Large intestine (tissue), 3 donors: ENCODE data around the gene USP36. TPM values are rescaled to one million over a fixed set of nuclear protein-coding genes. Genes with fewer than 3 reads are reported as not detected.
A peak's percentile ranks its signal among the peaks of the same experiment; 100 is the strongest.
"Not testable (repeated sequence)": the region's sequence is repeated elsewhere in the genome, so short reads cannot be mapped to it uniquely, and the experiment has no call there.

Source experiments
- DNase-seq, 2 donors: peaks; one replicate each; pipeline versions ENCODE4 v3.0.0 to v3.0.0-alpha.2; 2013
- H3K27ac ChIP-seq: one replicate; pipeline ENCODE4 v1.5.1; 2013; ENCODE audit warnings: low read length
- H3K27me3 ChIP-seq: 2 replicates; pipeline ENCODE4 v1.6.1; 2013; ENCODE audit warnings: low read length; ENCODE audit not compliant: control insufficient read depth, insufficient read depth
- H3K36me3 ChIP-seq: 2 replicates; pipeline ENCODE4 v1.6.1; 2013; ENCODE audit warnings: low read length; ENCODE audit not compliant: control insufficient read depth, insufficient read depth
- H3K4me1 ChIP-seq: one replicate; pipeline ENCODE4 v1.6.1; 2013; ENCODE audit warnings: low read length; ENCODE audit not compliant: control insufficient read depth, insufficient read depth
- H3K4me3 ChIP-seq: one replicate; pipeline ENCODE4 v1.5.1; 2013; ENCODE audit warnings: low read length
- H3K9me3 ChIP-seq: one replicate; pipeline ENCODE4 v1.6.1; 2013; ENCODE audit warnings: mild to moderate bottlenecking, low read depth, low read length, moderate library complexity; ENCODE audit not compliant: control insufficient read depth
- WGBS: methylation state at CpG from one replicate; pipeline ENCODE4 v1.1.5; 2013; ENCODE audit warnings: low lambda C conversion rate; ENCODE audit not compliant: insufficient coverage; 5-methylcytosine and 5-hydroxymethylcytosine counted together
- polyA plus RNA-seq: library from polyadenylated mRNA; unstranded; fragments of 120-200 nt; gene quantifications from one replicate; pipeline ENCODE4 v1.2.1, GENCODE V29; 2013

USP36 gene
- polyA plus RNA-seq, 1 donor, result 49.0 TPM

DNA sequence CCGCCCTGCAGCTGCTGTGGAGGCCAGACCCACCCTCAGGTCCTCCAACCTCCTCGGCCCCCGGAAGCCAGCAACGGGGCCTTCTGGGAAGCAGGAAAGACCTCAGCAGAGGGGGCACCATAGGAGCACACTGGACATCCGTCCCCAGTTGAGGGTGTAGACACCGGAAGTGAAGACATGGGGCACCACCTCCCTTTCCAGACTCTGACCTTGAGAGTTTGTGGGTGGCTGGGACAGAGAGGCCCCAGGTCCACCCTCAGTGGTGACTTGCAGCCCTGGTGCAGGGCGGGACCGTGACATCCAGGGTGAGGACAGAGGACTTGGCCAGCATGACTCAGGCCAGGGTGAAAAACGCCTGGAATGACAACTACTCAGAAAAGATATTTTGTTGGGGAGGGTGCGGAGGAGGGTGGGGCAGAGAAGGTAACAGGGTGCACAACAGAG is 42.5 kb upstream of the USP36 start:
- peaks cover 23% of the 10 kb centered on the region for H3K4me1 ChIP-seq
- no peaks in the 10 kb centered on the region for H3K27me3 ChIP-seq
- H3K36me3 ChIP-seq, result no peaks in the 10 kb centered on the region
- DNase-seq, result peak; percentile 90 to 93
- H3K9me3 ChIP-seq, result no peaks in the 10 kb centered on the region
- WGBS, result no CpG with 5 or more reads among the region's 10 CpGs
- H3K27ac ChIP-seq, result peak overlapping the region; percentile 87
- no peak overlapping the region for H3K4me3 ChIP-seq

DNA sequence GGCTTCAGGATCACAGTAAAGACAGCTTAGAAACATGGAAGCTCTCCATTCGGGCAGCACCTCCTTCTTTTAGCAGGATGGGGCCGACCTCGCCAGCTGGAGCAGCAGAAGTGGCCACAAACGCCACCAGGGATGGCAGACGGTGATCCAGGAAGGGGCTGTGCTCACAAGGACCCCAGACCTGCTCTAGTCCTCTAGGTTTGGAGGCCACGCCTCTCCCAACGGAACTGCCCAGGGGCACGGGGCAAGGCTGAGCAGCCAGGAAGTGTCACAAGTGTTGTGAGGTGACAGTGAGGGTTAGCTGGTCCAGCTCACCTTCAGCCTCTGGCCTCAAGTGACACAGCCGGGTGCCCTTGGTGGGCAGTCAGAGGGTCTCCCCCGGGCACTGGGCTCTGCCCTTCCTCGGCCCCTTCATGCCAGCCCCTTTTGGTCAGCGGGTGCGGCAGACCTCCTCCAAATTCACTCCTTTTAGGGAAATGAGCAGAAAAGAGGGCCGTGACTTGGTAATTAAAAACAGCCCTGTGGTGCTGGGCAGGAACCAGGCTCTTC is 42.0 kb upstream of the USP36 start:
- no peaks in the 10 kb centered on the region for H3K36me3 ChIP-seq
- H3K4me3 ChIP-seq, result no peak overlapping the region
- H3K27me3 ChIP-seq, result no peaks in the 10 kb centered on the region
- H3K9me3 ChIP-seq, result no peaks in the 10 kb centered on the region
- peak in 1 of 2 donors; percentile 16 for DNase-seq
- H3K4me1 ChIP-seq, result peaks cover 23% of the 10 kb centered on the region
- no CpG with 5 or more reads among the region's 14 CpGs for WGBS
- H3K27ac ChIP-seq, result peak overlapping the region; percentile 87

DNA sequence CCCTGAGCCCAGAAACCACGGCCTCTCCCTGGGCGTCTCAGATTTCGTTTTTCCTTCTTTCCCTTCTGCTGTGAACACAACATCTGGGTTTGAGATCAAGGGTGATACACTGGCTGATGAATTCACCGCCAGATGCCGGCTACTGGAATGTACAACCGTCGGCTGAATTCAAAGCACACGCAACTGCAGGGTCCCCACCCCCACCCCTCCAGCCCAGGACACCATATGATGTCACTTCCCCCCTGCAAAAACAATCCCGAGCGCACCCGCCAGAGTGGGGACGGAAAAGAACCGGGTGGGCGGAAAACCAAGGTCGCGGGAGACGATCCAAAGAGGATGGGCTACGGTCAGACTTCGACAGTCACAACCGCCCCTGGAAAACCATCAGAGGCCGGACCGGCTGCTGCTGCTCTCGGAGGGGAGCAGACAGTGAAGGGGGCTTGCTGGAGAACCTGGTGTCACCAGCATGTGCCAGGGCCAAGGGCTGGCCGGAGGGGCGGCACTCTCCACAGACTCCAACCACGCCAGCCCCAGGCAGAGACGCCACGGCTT is 39.1 kb upstream of the USP36 start:
- Histone ChIP-seq H3K9me3 (no peaks in the 10 kb centered on the region), H3K4me3 (no peak overlapping the region), H3K27ac (peak overlapping the region; percentile 79), H3K4me1 (peaks cover 23% of the 10 kb centered on the region), H3K36me3 (no peaks in the 10 kb centered on the region), H3K27me3 (no peaks in the 10 kb centered on the region)
- DNase-seq, result peak; percentile 59 to 64
- no CpG with 5 or more reads among the region's 28 CpGs for WGBS

DNA sequence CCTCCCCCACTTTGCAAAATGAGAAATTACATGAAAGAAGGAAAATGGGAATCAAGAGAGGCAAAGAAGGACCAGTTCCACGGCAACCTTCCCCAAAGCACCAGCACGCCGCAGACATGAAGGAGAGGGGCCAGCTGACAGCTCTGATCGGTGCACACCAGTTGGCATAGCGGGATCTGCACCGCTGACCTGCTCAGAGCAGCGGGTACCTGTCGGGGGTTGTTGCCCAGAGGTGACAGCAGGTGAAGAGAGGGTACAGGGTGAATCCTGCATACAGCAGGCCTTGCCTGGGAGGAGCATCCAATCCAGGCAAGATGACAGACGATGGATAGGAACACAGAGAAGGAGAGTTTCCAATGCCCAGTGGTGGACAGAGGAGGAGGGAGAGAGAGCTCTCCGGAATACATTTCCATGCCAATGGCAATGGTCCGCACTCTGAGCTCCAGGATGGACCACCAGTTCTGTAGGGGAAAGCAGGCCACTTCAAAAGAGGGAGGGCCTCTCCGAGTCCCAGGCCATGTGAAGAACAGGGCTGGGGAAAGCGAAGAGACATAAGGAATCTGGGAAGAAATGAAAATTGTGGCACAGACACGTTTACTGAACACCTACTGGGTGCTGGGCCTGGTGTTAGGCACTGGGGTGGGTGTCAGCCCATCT is 38.4 kb upstream of the USP36 start:
- Histone ChIP-seq H3K27ac (peak overlapping the region; percentile 79), H3K9me3 (no peaks in the 10 kb centered on the region), H3K4me1 (peaks cover 16% of the 10 kb centered on the region), H3K27me3 (no peaks in the 10 kb centered on the region), H3K36me3 (peaks cover under 1% of the 10 kb centered on the region), H3K4me3 (no peak overlapping the region)
- no peak for DNase-seq
- no CpG with 5 or more reads among the region's 14 CpGs for WGBS

DNA sequence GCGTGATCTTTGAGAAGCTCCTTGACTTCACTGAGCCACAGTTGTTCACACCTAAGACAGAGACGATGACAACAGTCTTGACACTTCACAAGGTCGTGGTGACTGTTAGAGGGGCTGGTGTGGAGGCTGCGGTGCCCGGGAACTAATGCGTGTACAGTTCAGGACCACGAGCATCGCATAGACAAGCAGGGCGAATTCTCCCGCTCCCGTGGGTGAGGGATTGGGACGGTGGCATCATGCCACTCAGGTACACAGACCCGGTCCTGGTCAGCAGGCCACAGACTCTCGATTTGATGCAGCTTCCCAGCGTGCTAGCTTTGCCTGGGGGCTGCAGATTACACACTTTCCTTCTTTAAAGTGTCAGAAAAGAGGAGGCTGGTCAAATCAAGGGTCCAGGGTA is 37.6 kb upstream of the USP36 start:
- no CpG with 5 or more reads among the region's 15 CpGs for WGBS
- H3K4me1 ChIP-seq, result peaks cover 8% of the 10 kb centered on the region
- H3K27ac ChIP-seq, result no peak overlapping the region
- H3K27me3 ChIP-seq, result no peaks in the 10 kb centered on the region
- peaks cover 7% of the 10 kb centered on the region for H3K36me3 ChIP-seq
- H3K4me3 ChIP-seq, result no peak overlapping the region
- DNase-seq, result no peak
- no peaks in the 10 kb centered on the region for H3K9me3 ChIP-seq

DNA sequence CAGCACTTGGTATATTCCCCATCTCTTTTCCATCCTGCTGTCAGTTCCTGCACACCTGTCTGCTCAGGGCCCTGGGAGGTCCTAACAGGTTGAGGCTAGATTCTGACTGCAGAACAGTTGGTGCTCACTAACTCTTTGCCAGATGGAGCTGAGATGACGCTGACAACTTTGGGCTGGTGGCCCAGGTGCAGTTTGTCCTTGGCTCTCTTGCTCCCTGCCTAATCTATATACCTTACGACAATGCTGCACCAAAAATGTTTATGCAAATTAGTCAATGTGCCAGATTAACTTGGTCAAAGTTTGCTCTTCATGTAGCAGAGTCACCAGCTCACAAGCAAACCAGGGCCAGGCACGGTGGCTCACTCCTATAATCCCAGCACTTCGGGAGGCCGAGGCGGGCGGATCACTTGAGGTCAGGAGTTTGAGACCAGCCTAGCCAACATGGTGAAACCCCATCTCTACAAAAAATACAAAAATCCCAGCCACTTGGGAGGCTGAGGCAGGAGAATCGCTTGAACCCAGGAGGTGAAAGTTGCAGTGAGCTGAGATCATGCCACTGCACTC is 36.4 kb upstream of the USP36 start:
- no CpG with 5 or more reads among the region's 8 CpGs for WGBS
- H3K27ac ChIP-seq, H3K4me3 ChIP-seq, H3K9me3 ChIP-seq, H3K27me3 ChIP-seq, DNase-seq, H3K4me1 ChIP-seq: not testable (repeated sequence)
- H3K36me3 ChIP-seq, result peaks cover 12% of the 10 kb centered on the region

DNA sequence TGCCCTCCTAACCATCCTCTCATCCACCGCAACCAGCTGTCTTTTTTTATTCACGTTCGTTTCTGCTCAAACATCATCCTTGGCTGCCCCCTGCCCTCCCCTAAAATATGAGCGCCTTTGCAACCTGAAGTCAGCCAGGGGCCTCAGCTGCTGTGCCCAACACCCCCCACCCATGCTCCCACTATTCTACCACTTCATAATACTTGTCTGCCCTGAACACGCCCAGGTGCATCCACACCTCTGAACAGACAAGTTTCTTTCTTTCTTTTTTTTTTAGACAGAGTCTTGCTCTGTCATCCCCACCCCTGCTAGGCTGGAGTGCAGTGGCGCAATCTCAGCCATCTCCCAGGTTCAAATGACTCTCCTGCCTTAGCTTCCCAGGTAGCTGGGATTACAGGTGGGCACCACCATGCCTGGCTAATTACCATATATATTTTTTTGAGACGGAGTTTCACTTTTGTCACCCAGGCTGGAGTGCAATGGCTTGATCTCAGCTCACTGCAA is 35.5 kb upstream of the USP36 start:
- Histone ChIP-seq H3K27me3 (no peaks in the 10 kb centered on the region), H3K4me3 (no peak overlapping the region), H3K36me3 (peaks cover 15% of the 10 kb centered on the region), H3K4me1 (no peaks in the 10 kb centered on the region), H3K9me3 (no peaks in the 10 kb centered on the region), H3K27ac (no peak overlapping the region)
- no peak for DNase-seq
- WGBS, result 78% methylated on average over 1 of the region's 7 CpGs

DNA sequence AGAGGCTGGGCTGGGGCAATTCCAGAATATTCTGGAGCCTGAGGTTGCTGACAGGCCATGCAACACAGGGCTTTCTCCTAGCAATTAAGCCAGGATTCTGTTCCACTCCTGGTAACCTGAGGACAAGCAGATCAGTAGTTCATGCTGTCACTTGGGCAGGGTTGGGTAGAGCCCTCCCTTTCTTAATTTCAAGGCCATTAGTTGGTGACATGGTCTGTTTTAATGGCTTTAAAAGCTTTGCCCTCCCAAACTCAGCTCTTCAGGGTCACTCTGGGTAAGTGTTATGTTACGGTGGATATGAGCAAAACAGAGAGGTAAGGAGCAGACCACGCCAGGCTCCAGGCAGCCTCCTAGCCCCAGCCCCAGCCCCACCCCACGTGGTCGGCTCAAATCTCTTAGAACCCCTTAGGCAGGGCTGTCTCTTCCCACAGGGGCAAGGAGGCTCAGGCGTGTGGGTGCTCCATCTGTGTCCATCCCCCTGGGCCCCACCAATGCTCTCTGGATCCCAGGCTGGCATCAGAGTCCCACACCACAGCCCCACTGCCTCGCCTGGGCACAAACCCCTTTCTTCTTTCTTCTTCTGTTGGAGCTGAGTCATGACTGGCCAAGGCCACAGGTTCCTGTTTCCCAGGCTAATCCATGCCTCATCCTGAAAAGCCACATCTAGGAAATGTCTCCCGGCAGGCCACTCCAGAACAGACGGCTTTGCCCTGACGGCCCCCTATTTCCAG is 34.9 kb upstream of the USP36 start:
- peaks cover 21% of the 10 kb centered on the region for H3K36me3 ChIP-seq
- no peak for DNase-seq
- H3K4me3 ChIP-seq, result no peak overlapping the region
- no CpG with 5 or more reads among the region's 9 CpGs for WGBS
- no peaks in the 10 kb centered on the region for H3K9me3 ChIP-seq
- no peaks in the 10 kb centered on the region for H3K4me1 ChIP-seq
- H3K27me3 ChIP-seq, result no peaks in the 10 kb centered on the region
- H3K27ac ChIP-seq, result no peak overlapping the region

DNA sequence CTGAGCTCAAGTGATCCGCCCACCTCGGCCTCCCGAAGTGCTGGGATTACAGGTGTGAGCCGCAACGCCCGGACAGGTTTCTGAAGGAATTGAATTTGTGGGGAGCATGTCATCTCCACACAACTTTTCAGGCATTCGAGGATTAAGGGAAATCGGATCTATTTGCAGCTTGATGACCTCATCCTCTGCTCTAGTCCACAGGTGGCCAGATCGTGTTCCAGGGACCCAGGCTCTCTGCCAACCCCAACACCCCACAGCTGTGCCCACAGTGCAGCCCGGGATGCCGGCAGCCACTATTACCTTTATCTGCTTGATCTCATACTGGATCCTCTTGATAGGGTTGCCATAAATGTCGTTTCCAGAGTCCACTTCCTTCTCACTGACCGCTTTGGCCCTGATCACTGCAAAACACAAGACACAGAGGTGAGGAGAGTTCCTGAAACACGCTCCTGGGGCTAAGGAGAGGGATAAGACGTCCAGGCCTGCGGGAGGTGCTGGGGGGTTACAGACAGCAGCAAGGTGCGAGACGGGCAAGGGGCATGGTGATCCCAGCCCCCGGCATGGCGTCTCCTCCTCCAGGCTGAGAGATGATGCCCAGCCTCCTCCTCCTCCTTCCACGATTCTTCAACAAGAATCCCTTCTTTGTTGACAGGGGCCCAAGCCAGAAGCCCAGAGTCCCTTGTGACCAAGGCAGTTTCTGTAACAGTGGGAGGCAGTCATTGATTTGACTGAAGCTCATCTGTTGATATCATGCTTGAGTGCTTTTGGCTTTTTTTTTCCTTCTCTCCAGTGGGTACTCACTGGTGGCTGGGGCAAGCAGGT is 33.1 kb upstream of the USP36 start:
- peaks cover 31% of the 10 kb centered on the region for H3K36me3 ChIP-seq
- H3K9me3 ChIP-seq, result no peaks in the 10 kb centered on the region
- no peak overlapping the region for H3K4me3 ChIP-seq
- H3K27ac ChIP-seq, result no peak overlapping the region
- no peaks in the 10 kb centered on the region for H3K4me1 ChIP-seq
- no peak for DNase-seq
- WGBS, result no CpG with 5 or more reads among the region's 21 CpGs
- no peaks in the 10 kb centered on the region for H3K27me3 ChIP-seq
